OCI-LY1 (cell line): ENCODE data around the gene TENM4.

Source experiments
- H2AFZ ChIP-seq: fragments of 200-600 bp; sonication (generic), shearing (Covaris generic); 2 replicates; pipeline ENCODE4 v1.6.0; 2014; ENCODE audit warnings: antibody characterized with exemption, mild to moderate bottlenecking, low read length
- H3F3A ChIP-seq: fragments of 200-600 bp; sonication (generic), shearing (Covaris generic); 2 replicates; pipeline ENCODE4 v1.6.0; 2014; ENCODE audit warnings: mild to moderate bottlenecking, antibody characterized with exemption, low read length, moderate library complexity; ENCODE audit not compliant: insufficient read depth
- H3K27ac ChIP-seq: fragments of 200-600 bp; sonication (generic); 2 replicates; pipeline ENCODE4 v1.5.1; 2014; ENCODE audit warnings: low read length, mixed run types, mild to moderate bottlenecking, low read depth; ENCODE audit not compliant: poor library complexity, severe bottlenecking
- H3K27me3 ChIP-seq: fragments of 200-600 bp; sonication (generic); 2 replicates; pipeline ENCODE4 v1.6.0; 2014; ENCODE audit warnings: antibody characterized with exemption, mild to moderate bottlenecking, low read length, moderate library complexity; ENCODE audit not compliant: insufficient read depth
- H3K36me3 ChIP-seq: fragments of 200-600 bp; sonication (generic); 2 replicates; pipeline ENCODE4 v1.6.1; 2014; ENCODE audit warnings: mild to moderate bottlenecking, antibody characterized with exemption, low read length, moderate library complexity, mixed read lengths; ENCODE audit not compliant: insufficient read depth
- H3K4me1 ChIP-seq: fragments of 200-600 bp; sonication (generic); 2 replicates; pipeline ENCODE4 v1.5.1; 2014; ENCODE audit warnings: mild to moderate bottlenecking, low read length, moderate library complexity; ENCODE audit not compliant: insufficient read depth, severe bottlenecking
- H3K4me2 ChIP-seq: fragments of 200-600 bp; sonication (generic), shearing (Covaris generic); 2 replicates; pipeline ENCODE4 v1.6.1; 2014; ENCODE audit warnings: low read length
- H3K4me3 ChIP-seq: fragments of 200-600 bp; sonication (generic); 2 replicates; pipeline ENCODE4 v1.5.1; 2014; ENCODE audit warnings: low read length, low read depth, mild to moderate bottlenecking, mixed read lengths; ENCODE audit not compliant: poor library complexity, severe bottlenecking
- H3K79me2 ChIP-seq: fragments of 200-600 bp; shearing (Covaris generic); 2 replicates; pipeline ENCODE4 v1.6.1; 2016; ENCODE audit warnings: mixed run types, low read length, mixed read lengths; ENCODE audit not compliant: insufficient read depth
- H3K9ac ChIP-seq: fragments of 200-600 bp; sonication (generic), shearing (Covaris generic); 2 replicates; pipeline ENCODE4 v1.6.1; 2014; ENCODE audit warnings: mild to moderate bottlenecking, low read length, mixed read lengths
- H3K9me2 ChIP-seq: fragments of 200-600 bp; sonication (generic), shearing (Covaris generic); 2 replicates; pipeline ENCODE4 v1.6.1; 2014; ENCODE audit warnings: low read depth, mild to moderate bottlenecking, low read length, mixed read lengths
- H3K9me3 ChIP-seq: fragments of 200-600 bp; shearing (Covaris generic); 2 replicates; pipeline ENCODE4 v1.6.1; 2014; ENCODE audit warnings: low read length, mixed read lengths
- H4K20me1 ChIP-seq: fragments of 200-600 bp; sonication (generic), shearing (Covaris generic); 2 replicates; pipeline ENCODE4 v1.6.0; 2016; ENCODE audit warnings: mild to moderate bottlenecking, low read length; ENCODE audit not compliant: insufficient read depth
- EZH2 ChIP-seq: fragments of 200-600 bp; sonication (generic), shearing (Covaris generic); IDR thresholded peaks from 2 replicates; pipeline ENCODE4 v1.8.0; 2017; ENCODE audit warnings: borderline replicate concordance, mixed run types, mild to moderate bottlenecking, antibody characterized with exemption, low read length, moderate library complexity, mixed read lengths
- TF ChIP-seq, protein P1 (sequence below): fragments of 200-600 bp; sonication (generic), shearing (Covaris generic); IDR thresholded peaks from 2 replicates; pipeline ENCODE4 v1.5.1; 2017; ENCODE audit warnings: mild to moderate bottlenecking, antibody characterized with exemption, low read length, moderate library complexity, mixed read lengths

TENM4 gene

DNA sequence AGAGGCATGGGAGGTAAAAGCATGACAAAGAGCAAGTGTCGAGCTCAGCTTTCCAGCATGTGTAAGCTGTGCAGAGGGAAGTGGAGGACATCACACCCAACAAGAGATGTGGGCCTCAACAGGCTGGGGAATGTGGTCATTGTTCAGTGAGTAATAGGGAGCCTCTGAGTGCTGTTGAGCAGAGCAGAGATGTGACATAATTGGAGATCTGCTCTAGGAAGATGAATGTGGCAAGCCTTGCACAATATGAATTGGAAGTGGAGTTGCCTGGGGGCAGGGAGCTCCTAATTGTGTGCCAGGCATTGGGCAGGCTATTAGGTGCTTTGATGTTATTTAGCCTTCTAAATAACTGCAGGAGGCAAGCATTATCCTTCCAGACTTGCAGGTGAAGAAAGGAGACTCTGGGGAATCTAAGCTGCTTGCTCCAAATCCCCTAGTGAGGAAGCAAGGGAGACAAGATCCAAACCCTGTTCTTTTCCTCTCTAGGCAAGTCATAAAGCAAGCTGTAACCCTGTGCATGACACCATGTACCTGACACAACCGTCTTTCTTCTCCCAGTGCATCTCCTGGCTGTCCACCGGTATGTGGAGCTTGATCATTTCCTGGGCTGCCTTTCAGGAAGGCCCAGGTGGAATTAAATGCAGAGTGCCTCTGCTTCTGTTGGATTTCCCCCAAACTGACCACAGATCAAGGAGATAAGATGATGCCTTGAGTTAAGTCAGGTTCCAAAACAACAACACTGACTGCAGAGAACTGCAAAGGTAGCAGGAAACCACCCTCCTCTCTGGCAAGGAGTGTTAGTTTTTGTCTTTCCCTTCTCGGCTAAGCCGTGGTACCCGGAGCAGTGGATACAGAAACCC is 221.4 kb downstream of the TENM4 start:
- Histone ChIP-seq H3K4me1 (no peaks in the 10 kb centered on the region), H3K9me2 (no peaks in the 10 kb centered on the region), H3F3A (no peaks in the 10 kb centered on the region), H3K36me3 (no peaks in the 10 kb centered on the region), H3K79me2 (no peaks in the 10 kb centered on the region), H3K9me3 (no peaks in the 10 kb centered on the region), H3K4me2 (no peak overlapping the region), H3K27me3 (no peaks in the 10 kb centered on the region), H3K27ac (no peak overlapping the region), H3K4me3 (no peak overlapping the region), H2AFZ (no peak overlapping the region), H4K20me1 (no peaks in the 10 kb centered on the region), H3K9ac (no peak overlapping the region)
- TF ChIP-seq, protein P1, sequence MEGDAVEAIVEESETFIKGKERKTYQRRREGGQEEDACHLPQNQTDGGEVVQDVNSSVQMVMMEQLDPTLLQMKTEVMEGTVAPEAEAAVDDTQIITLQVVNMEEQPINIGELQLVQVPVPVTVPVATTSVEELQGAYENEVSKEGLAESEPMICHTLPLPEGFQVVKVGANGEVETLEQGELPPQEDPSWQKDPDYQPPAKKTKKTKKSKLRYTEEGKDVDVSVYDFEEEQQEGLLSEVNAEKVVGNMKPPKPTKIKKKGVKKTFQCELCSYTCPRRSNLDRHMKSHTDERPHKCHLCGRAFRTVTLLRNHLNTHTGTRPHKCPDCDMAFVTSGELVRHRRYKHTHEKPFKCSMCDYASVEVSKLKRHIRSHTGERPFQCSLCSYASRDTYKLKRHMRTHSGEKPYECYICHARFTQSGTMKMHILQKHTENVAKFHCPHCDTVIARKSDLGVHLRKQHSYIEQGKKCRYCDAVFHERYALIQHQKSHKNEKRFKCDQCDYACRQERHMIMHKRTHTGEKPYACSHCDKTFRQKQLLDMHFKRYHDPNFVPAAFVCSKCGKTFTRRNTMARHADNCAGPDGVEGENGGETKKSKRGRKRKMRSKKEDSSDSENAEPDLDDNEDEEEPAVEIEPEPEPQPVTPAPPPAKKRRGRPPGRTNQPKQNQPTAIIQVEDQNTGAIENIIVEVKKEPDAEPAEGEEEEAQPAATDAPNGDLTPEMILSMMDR = no peak
- TF ChIP-seq EZH2 = no peak

DNA sequence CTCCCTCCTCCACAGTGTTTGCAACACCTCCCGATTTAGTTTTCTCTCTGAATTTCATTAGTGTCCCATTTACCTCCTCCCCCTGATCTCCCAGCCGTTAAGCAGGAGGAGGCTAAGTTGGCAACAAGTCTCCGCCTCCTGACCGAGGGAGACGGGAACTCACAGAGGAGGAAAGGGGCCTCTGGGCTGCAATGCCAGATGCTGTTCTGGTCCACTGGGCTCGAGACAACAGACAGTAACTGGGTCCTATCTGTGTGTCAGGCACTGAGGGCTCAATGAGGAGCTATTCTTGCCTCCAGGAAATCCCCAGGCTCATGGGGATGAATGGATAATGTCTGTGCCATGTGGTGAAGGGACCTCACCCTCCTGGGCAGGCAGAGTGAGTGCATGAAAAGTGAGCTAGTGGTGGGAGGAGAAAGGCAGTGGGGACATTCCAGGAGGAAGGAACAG is 228.1 kb downstream of the TENM4 start:
- Histone ChIP-seq H3K9me3 (no peaks in the 10 kb centered on the region), H2AFZ (no peak overlapping the region), H3K27me3 (no peaks in the 10 kb centered on the region), H3K4me1 (no peaks in the 10 kb centered on the region), H3K79me2 (no peaks in the 10 kb centered on the region), H3F3A (no peaks in the 10 kb centered on the region), H3K4me3 (no peak overlapping the region), H3K4me2 (no peak overlapping the region), H3K9ac (no peak overlapping the region), H4K20me1 (no peaks in the 10 kb centered on the region), H3K27ac (no peak overlapping the region), H3K9me2 (no peaks in the 10 kb centered on the region), H3K36me3 (no peaks in the 10 kb centered on the region)
- TF ChIP-seq, protein P1 = no peak
- TF ChIP-seq EZH2 = no peak

DNA sequence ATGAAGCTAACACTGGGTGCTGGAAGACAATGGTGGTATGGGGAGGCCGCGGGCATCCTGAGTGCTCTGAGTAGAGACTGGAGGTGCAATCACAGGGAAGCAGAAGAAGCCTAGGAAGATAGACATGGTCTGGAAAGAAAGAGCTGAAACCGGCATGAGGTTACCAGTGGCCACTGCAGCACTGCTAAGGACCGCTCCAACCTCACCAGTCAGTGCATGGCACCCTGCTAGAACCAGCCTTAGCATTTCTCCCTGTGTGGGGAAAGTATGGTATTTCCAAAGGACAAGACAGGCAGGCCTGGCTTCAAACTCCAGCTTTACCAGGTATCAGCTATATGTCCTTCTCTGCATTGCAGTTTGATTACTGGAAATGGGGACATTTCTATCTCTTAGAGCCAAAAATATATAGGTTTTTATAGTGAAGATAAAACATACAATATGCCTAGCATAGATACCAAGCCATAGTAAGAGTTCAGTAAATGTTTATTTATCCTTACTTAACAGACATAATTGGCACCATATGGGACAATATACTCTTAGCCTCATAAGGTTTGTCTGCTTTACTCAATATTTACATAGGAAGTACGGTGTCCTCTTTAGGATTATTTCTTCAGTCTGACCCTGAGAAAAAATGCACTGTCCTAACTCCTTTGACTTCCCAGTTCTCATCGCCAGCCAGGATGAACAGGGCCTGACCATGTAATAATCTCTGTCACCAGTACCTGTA is 231.1 kb downstream of the TENM4 start:
- no peak overlapping the region for H3K27ac ChIP-seq

More for the DNA sequence above, 231.1 kb downstream of the TENM4 start:
- Histone ChIP-seq H4K20me1 (no peaks in the 10 kb centered on the region), H3F3A (no peaks in the 10 kb centered on the region), H3K4me3 (no peak overlapping the region), H3K4me2 (no peak overlapping the region), H3K79me2 (no peaks in the 10 kb centered on the region), H3K9me3 (no peaks in the 10 kb centered on the region), H3K4me1 (no peaks in the 10 kb centered on the region), H2AFZ (no peak overlapping the region), H3K9me2 (no peaks in the 10 kb centered on the region), H3K36me3 (no peaks in the 10 kb centered on the region), H3K27me3 (no peaks in the 10 kb centered on the region), H3K9ac (no peak overlapping the region)
- TF ChIP-seq EZH2 = no peak
- TF ChIP-seq, protein P1 = no peak
